ENCODE data around the gene KRT7.
"Not testable (repeated sequence)": the region's sequence is repeated elsewhere in the genome, so short reads cannot be mapped to it uniquely, and the experiment has no call there.

KRT7 gene

GRCh38 chr12:52245962-52246569 is 13.0 kb downstream of the KRT7 start:
- no peak for DNase-seq

GRCh38 chr12:52246720-52247621 is 13.9 kb downstream of the KRT7 start:
- DNase-seq: no peak

DNA sequence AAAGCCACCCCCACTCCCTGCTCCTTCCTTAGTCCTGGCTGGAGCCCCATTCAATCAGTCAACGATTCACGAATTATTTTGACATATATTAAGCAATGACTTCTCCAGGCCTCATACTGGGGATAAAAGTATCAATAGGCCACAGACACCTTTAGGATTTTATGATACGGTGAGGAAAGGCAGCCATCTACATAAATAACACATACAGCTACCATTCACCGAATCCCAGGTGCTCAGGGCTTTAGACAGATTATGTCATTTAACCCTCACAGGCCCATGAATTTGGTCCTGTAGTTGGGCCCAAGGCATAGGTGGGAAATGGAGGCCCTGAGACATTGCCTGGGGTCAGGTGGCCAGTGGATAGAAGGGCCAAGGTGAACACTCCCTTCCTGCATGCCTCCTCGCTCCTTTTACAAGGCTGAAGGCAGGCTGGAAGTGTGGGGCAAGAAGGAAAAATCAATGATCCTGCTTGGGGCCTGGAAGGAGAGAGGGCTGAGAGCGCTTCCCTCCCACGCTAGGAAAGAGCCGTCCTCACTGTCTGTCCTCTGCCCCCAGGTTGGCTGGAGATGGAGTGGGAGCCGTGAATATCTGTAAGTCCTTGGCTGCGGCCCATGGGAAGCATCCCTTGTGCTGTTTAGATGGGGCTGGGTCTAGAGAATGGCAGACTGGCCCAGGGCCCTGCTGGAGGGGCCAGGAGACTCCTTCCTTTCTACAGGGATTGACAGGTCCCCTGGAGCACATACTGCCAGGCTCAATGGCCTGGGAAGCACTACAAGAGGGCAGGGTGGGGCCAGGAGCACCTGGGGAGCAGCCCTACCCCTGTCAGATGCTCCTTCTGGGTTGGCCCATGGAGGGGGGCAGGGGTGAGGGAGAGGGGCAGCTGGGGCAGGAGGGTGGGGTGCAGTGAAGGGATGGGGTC is 14.8 kb downstream of the KRT7 start:
- DNase-seq: no peak

DNA sequence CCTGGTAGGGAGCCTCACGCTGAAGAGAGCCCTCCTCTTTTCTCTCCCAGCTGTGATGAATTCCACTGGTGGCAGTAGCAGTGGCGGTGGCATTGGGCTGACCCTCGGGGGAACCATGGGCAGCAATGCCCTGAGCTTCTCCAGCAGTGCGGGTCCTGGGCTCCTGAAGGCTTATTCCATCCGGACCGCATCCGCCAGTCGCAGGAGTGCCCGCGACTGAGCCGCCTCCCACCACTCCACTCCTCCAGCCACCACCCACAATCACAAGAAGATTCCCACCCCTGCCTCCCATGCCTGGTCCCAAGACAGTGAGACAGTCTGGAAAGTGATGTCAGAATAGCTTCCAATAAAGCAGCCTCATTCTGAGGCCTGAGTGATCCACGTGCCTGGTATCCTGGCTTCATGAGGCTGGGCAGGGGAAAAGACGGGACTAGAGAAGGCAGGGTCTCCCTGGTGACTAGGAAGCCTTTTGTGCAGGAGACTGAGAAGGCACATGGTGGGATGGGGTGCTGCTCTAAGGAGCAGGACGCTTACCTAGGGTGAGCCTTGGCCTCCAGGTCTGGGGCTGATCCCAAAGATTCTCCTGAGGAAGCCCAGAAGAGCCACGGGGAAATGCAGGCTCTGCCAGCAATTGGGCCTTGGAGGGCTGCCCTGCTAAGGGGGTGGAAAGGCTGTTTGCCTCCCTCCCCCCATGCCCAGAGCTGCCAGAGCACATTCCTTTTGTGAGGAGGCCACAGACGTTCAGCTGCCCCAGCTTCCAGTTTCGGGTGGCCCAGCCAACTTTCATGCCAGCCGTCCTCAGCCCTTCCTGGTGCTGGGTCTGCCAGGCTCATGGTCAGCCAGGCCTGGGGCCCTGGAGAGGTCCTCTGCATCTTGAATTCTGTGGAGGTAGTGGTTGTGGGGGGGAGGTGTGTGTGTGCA is 15.8 kb downstream of the KRT7 start:
- peak in 1 of 2 donors; percentile 54 for DNase-seq

GRCh38 chr12:52249511-52250047 is 16.5 kb downstream of the KRT7 start:
- no peak for DNase-seq

- DNase-seq: no peak
Measured at GRCh38 chr12:52250048-52250990, 17.3 kb downstream of the KRT7 start.

GRCh38 chr12:52251367-52252051 is 18.5 kb downstream of the KRT7 start:
- no peak for DNase-seq

DNA sequence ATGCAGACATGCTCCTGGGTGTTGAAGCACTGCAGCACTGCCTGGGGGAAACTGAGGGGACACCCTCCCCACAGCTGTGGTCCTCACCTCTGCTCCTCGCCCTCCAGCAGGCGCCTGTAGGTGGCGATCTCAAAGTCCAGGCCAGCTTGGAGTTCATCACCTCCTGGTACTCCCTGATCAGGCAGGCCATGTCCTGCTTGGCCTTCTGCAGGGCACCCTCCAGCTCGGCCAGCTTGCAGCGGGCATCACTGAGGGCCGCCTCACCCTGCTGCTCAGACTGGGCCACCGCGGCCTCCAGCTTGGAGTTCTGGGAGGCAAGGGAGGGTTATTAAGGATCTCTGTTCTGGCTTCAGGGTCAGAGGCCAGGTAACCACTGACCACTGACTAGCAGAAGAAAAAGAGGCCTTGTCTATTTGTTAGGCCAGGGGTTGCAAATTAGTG is 19.2 kb downstream of the KRT7 start:
- DNase-seq: not testable (repeated sequence)

DNA sequence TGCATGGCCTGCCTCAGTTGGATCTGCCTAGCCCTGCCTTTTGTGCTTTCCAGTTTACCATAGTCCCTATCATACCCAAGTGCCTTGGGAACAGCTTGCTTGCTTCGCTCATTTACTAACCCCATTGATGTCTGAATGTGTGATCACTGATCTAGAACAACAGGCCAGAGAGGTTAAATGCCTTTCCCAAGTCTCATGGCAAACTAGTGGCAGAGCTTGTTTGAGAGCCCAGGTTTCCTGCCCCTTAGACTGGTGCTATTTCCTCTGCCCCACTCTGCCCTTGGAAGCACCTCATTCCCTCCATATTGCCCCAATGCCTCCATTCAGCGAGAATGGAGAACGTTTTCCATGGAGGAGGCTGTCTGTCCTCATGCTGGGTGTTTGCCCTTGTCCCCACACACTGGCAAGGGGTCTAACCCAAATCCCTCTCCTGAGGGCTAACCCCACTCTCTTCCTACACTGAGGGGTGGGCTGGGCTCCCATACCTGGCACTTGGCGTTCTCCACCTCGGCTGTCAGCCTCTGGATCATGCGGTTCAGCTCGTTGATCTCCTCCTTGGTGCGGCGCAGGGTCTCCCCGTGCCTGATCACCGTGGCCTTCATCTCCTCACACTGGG is 19.8 kb downstream of the KRT7 start:
- no peak for DNase-seq

- DNase-seq: no peak
Measured at GRCh38 chr12:52253391-52254179, 20.5 kb downstream of the KRT7 start.

- no peak for DNase-seq
Measured at GRCh38 chr12:52254180-52254964, 21.3 kb downstream of the KRT7 start.

- no peak for DNase-seq
Measured at GRCh38 chr12:52254965-52255751, 22.1 kb downstream of the KRT7 start.

DNA sequence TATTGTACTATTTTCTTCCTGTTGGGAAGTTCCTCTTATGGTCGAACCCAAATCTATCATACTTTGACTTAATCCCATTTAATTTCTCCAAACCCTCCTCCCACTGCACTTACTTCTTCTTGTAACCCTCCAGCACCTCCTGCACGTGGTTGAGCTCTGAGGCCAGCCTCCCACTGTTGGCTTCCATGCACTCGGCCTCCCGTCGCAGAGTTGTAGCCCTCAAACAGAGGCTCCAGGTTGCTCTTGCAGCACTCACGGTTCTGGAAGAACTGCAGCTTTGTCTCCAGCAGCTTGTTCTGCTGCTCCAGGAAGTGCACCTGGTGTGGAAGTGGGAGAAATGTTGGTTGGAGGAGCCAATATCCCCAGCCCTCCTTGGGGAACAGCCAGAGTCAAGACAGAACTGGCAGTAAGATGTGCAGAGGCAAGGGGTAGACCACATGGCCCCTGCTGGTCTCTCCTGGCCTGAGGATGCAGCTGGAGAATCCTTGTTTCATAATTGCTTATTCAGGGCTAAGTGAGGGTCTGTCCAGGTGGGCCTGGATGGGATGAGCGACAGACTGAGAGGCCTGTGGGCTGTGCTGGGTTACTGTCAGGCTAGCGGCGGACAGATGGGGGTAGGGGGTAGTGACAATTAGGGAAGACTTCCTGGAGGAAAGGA is 23.0 kb downstream of the KRT7 start:
- no peak for DNase-seq

DNA sequence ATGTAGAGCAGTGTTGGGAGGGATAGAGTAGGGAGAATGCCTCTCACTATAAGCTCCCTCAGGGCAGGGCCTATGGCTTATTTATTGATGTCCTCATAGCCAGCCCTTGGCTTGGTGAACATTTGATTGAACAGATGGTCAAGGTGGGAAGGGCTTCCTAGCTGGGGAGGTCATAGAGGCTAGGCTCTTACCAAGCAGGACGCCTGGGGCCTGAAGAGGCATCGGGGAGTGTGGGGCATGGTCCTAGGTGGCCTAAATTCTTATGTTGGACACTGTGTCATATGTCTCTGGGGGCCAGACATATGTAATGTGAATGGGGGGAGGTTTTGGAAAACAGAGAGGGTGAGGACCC is 23.5 kb downstream of the KRT7 start:
- no peak for DNase-seq

GRCh38 chr12:52257074-52257551 is 24.1 kb downstream of the KRT7 start:
- DNase-seq: no peak

GRCh38 chr12:52257922-52258321 is 24.9 kb downstream of the KRT7 start:
- not testable (repeated sequence) for DNase-seq

Data from hippocampal formation (tissue), 2 donors.